AG09309 (cell line): ENCODE results near the gene MYLK4.
A peak's percentile ranks its signal among the peaks of the same experiment; 100 is the strongest.

ENCODE experiments used
- DNase-seq: peaks from one replicate; pipeline ENCODE4 v3.0.0-alpha.2; 2010; ENCODE audit warnings: low read depth
- H3K4me3 ChIP-seq: 2 replicates; pipeline ENCODE4 v1.5.1; 2011; ENCODE audit warnings: mild to moderate bottlenecking, low read depth, low read length, moderate library complexity; ENCODE audit not compliant: control insufficient read depth
- TF ChIP-seq, protein P1 (sequence below): IDR thresholded peaks from 2 replicates; pipeline ENCODE4 v1.5.1; 2011; ENCODE audit warnings: mild to moderate bottlenecking, low read depth, low read length, inconsistent platforms; ENCODE audit not compliant: insufficient read depth, control insufficient read depth; ENCODE audit errors: missing control alignments

The MYLK4 gene

DNA sequence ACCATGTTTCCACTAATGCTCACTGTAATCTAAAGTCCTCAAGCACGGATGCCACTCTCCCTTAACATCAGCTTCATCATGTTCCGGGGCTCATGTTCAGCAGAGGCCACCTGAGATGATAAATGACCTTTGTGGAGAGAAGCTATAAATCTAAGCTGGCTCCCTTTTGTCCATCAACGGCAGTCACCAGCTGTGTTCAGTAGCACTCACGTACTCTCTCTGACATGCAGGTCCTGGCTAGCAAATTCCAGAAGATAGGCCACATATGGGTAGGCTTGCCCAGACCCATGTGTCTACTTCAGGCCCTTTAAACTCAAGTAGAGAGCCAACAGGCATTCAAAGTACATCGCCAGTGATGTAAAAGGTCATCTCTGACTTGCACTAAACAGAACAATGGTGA is 38.6 kb downstream of the MYLK4 start:
- TF ChIP-seq, protein P1, sequence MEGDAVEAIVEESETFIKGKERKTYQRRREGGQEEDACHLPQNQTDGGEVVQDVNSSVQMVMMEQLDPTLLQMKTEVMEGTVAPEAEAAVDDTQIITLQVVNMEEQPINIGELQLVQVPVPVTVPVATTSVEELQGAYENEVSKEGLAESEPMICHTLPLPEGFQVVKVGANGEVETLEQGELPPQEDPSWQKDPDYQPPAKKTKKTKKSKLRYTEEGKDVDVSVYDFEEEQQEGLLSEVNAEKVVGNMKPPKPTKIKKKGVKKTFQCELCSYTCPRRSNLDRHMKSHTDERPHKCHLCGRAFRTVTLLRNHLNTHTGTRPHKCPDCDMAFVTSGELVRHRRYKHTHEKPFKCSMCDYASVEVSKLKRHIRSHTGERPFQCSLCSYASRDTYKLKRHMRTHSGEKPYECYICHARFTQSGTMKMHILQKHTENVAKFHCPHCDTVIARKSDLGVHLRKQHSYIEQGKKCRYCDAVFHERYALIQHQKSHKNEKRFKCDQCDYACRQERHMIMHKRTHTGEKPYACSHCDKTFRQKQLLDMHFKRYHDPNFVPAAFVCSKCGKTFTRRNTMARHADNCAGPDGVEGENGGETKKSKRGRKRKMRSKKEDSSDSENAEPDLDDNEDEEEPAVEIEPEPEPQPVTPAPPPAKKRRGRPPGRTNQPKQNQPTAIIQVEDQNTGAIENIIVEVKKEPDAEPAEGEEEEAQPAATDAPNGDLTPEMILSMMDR, result no peak
- DNase-seq, result no peak
- H3K4me3 ChIP-seq, result no peak overlapping the region

- no peak for DNase-seq
- TF ChIP-seq, protein P1, result no peak
- no peak overlapping the region for H3K4me3 ChIP-seq
Measured at GRCh38 chr6:2710412-2710811, 40.3 kb downstream of the MYLK4 start.

DNA sequence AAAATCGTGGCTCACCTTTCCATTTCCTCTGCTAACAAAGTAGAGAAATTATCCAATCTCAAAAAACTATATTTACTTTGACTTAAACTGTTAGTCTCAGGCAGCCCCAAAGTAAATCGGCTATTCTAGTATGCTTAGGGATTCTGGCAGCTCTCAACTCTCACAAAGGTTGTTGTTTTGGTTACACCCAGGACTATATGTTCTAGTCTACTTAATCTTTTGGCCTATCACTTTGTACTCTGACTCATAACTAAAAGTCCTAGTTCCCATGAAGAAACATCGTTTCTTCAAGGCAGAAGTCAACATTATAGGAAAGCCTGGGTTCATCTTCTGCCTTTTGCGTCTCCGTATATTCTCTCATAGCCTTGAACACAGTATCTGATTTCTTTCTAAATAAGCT is 42.3 kb downstream of the MYLK4 start:
- TF ChIP-seq, protein P1, result no peak
- DNase-seq, result no peak
- no peak overlapping the region for H3K4me3 ChIP-seq

DNA sequence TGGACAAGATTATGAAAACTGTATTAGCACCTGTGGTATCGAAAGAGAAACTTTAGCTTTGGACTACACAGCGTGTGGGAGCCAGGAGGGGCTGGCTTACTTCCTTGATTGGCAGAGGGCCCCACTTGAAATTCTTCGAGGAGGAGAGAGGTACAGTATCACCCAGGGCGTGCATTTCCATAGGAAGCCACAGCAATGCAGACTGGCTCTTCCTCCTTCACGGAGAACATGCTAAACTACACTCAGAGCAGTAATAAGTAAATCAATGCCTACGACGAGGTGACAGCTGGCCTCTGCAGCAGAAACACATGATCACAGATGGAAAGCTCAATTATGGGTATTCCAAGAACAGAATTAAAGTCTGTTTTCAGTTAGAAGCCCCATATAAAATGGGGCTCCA is 44.2 kb downstream of the MYLK4 start:
- DNase-seq, result no peak
- H3K4me3 ChIP-seq, result no peak overlapping the region
- TF ChIP-seq, protein P1, result no peak

DNA sequence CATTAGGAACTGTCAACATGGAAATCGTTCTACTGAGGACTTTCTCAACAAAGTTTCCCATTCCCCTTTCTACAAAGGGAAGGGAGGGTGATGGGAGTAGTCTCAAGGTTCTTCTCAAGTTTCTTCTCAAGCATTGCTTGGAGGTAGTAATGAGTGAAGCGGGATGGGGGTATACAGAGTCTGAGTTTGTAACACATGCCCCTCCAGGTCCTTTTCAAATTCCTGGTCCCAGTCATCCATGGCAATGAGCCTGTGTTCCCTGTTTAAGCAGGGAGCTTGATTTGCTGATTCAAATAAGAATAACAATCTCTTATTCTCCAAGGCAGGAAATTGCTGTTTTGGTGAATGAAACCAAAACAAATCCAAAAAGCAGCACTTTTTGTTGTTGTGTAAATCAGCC is 45.5 kb downstream of the MYLK4 start:
- TF ChIP-seq, protein P1, result no peak
- DNase-seq, result no peak
- H3K4me3 ChIP-seq, result no peak overlapping the region

DNA sequence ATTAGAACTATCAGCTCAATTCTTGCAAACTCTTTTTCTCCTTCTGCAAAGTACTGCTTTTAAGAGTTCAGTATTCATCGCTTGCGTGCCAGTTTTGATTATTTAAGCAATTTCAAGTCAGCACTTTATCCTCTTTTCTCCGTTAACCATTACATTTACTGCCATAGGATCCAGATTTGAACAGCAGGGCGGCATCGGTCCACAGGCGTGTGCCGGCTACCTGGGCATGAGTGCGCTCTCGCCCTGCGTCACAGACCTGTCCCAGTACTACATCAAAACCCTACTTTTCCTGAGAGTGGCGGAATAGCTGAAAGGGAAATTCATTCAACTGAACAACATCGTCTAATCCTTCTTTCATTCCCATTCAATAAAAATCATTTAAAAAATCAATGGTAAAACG is 53.4 kb downstream of the MYLK4 start:
- H3K4me3 ChIP-seq, result no peak overlapping the region
- TF ChIP-seq, protein P1, result no peak
- DNase-seq, result no peak

DNA sequence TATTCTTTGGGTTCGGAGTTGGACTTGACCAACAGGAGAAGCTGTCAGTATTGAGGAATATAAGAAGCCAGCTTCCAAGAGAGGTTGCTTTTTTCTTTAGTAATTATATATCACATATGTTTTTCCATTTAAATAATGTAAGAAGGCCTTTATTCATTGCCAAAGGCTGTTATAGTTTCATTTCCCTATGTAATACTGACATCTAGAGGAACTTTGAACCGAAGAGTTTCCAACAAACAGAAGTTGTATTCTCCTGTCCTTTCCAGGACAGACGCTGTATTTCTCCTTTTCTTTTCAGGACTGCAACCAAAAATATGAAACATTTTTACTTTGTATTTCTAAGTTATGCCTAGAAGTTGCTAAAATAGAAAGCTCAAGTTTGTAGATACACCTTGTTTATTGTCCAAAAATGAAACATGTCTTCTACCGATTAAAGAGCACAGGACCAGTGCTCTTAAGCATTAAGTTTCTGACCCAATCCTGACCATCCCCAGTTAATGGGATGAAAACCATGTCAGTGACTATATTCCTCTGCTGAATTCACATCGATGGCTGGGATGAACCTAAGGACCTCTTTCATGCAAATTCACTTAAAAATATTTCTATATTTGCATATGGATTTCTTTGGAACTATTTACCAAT is 55.1 kb downstream of the MYLK4 start:
- no peak for DNase-seq
- TF ChIP-seq, protein P1, result peak; percentile 41
- H3K4me3 ChIP-seq, result no peak overlapping the region
